Sigmoid colon (tissue), 4 donors: ENCODE measurements around the gene UBE2Q2.

ENCODE experiments used
- CTCF ChIP-seq, 4 experiments: fragments of 450-650 bp in 3 of 4; fragments of 200-600 bp in 1 of 4; IDR thresholded peaks; one replicate each; pipeline ENCODE4 v1.5.1; 2016 to 2019; ENCODE audit warnings: antibody characterized with exemption in 4 of 4, mild to moderate bottlenecking in 3 of 4, moderate library complexity in 2 of 4
- EP300 ChIP-seq, 4 donors: sonication (generic); formaldehyde crosslinking; IDR thresholded peaks; one replicate each; pipeline ENCODE4 v1.6.1; 2017; ENCODE audit warnings: antibody characterized with exemption in 4 of 4
- POLR2A ChIP-seq, 2 donors: fragments of 450-650 bp; IDR thresholded peaks; one replicate each; pipeline ENCODE4 v1.6.1; 2016; ENCODE audit warnings: antibody characterized with exemption in 2 of 2, mild to moderate bottlenecking in 2 of 2, moderate library complexity in 2 of 2
- POLR2AphosphoS5 ChIP-seq, 4 donors: sonication (generic); formaldehyde crosslinking; IDR thresholded peaks; one replicate each; pipeline ENCODE4 v1.6.1; 2017; ENCODE audit warnings: antibody characterized with exemption in 4 of 4

GRCh38 chr15:75918135-75918534 lies 74.9 kb downstream of the UBE2Q2 start:
- TF ChIP-seq CTCF (IDR thresholded peaks at IDR 0.05) (no peak), POLR2A (IDR thresholded peaks at IDR 0.05) (no peak), POLR2AphosphoS5 (IDR thresholded peaks at IDR 0.05) (no peak), EP300 (IDR thresholded peaks at IDR 0.05) (no peak)
